Fibroblast of skin of left biceps (primary cell): ENCODE data around the gene PPP4R2.
"Not testable (repeated sequence)": the region's sequence is repeated elsewhere in the genome, so short reads cannot be mapped to it uniquely, and the experiment has no call there.

Experiments used
- DNase-seq, 2 experiments: peaks; one replicate each; pipeline ENCODE4 v3.0.0-alpha.2; 2013; ENCODE audit warnings: low read depth in 2 of 2

The PPP4R2 gene

DNA sequence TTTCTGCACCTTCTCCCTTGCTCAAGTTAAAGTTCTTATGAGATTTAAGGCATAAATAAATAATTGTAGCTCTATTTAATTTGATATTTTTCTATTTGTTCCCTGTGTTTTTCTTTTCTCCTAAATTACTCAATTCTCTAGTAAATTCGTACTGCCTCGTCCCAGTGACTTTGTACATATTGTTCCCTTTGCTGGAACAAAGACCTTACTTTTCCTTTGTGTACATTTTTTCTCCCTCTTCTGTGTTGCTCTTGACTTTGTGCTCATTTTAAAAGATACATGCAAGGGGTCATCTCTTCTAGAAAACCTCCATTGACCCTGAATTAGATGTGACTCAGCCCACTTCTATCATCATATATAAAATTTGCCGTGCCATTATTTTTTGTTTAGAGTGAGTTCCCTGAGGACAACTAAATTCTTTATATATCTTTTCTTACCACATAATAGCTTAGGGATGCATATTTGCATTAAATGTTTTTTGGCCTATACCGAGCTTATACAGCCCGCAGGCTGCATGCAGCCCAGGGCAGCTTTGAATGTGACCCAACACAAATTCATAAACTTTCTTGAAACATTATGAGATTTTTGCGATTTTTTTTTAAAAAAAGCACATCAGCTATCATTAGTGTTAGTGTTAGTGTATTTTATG lies 29.6 kb downstream of the PPP4R2 start:
- DNase-seq: no peak

DNA sequence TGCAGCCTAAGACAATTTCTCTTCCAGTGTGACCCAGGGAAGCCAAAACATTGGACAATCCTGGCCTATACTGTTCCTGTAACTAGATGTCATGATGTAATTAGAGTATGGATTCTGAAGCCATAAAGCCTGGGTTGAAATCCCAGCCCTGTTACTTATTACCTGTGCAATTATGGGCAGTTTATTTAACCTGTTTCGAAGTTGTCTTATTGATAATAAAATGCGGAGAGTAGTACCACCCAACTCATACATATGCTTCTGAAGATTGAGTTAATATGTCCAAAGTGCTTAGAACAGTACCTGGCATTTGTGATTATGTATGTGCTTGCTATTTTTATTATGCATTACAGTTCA lies 30.1 kb downstream of the PPP4R2 start:
- no peak for DNase-seq

DNA sequence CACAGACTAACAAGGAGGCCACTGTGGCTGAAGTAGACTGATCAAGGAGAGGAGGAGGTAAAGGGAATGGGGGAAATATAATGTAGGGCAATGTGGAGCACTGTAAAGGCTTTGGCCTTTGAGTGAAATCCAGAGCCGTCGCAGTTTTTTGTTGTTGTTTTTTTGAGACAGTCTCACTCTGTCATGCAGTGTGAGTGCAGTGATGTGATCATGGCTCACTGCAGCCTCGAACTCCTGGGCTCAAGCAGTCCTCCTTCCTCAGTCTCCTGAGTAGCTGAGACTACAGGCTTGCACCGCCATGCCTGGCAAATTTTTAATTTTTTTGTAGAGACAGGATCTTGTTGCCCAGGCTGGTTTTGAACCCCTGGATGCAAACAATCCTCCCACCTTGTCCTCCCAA lies 32.2 kb downstream of the PPP4R2 start:
- DNase-seq: no peak

DNA sequence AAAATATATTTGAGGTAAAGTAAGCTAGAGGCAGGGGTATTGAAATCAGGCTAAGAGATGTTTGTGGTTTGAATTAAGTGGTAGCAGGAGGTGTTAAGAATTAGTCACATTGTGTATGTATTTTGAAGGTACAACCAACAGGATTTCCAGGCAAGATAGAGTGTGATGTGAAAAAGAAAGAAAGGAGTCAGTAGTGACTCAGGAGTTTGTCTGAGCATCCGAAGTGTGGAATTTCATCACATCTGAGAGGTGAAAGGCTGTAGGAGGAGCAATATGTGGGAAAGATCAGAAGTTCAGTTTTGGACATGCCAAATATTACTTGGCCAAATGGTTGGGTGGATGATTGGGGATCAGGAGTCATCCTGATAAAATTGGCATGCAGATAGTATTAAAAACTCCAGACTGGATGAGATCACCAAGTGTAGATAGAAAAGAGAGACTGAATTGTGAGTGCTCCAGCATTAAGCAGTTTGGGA lies 32.7 kb downstream of the PPP4R2 start:
- DNase-seq: peak; percentile 73 to 77

DNA sequence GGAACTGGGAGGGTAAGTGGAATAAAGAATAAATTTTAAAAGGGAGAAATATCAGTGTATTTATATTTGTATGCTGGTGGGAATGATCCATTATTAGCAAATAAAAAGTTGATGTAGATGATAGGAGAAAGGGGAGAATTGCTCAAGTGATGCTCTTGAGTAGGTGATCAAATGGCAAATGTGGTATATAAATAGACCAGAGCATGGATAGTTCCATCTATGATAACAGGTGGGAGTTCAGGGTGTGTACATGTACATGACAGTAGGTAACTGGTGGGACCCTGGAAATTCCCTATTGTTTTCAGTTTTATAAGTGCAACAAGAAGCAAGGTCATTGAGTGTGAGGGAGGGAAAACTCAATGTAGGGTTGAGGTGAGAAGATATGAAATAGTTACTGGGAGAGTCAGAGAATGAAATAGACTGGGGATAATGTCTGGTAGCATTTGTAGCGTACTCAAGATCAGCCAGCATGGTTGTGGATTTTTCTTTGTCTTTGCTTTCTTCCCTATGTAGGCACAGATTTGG lies 33.5 kb downstream of the PPP4R2 start:
- DNase-seq: no peak

DNA sequence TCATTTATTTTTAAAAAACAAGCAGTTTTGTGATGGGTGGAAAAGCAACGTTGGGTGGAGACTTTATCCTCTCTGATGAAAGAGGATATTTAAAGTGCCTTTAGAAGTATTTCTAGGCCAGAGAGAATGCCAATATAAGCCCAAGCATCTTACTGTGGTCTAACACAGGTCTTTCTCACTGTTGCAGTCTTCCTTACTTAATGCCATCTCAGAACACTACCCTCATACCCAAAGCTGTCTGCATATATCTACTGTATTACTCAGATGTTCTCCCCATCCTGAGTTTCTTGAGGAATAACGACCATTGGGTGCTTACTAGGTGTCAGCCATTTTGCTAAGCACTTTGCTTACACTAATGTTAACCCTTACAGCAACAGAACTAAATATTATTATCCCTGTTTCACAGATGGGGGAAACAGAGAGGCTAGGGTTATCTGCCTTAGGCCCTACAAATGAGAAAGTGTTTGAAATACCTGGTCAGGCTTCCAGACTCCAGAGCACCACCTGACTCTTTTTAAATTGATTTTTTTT lies 35.0 kb downstream of the PPP4R2 start:
- no peak for DNase-seq

DNA sequence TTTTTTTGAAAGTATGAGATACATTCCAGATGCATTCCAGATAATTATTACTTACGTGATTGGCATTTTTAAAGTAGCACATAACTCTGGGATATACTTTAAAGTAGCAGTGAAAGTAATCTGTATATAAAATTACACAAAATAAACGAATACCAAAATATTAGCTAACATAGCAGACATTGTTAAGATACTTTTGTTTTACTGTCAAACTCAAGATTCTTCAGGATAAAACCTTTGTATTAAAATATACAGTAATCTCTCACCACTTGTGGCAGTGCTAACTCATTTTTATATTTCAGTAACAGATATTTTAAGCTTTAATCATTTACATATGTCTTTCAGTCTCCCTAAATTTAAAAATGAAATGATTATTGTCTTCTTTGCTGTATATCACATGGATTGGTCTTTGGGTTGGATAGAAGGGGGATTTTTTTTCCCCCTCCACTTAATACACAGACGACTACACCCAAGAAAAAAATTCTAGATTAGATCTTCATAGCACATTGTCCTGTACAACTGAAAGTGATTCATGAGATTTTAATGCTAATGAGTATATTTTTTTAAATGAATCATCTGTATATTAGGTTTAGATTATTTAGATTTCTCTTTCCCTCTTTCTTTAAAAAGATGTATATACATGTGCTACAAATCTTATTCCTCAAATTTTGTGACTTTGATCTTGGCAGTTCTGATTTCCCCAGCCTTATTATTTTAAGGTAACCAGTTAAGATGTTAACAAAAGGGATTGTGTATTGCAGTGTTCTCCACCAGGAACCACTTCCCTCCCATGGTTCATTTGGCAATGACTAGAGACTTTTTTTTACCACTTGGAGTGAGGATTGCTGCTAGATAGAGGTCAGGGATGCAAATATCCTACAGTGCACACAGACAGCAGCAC lies 40.3 kb downstream of the PPP4R2 start:
- no peak for DNase-seq

DNA sequence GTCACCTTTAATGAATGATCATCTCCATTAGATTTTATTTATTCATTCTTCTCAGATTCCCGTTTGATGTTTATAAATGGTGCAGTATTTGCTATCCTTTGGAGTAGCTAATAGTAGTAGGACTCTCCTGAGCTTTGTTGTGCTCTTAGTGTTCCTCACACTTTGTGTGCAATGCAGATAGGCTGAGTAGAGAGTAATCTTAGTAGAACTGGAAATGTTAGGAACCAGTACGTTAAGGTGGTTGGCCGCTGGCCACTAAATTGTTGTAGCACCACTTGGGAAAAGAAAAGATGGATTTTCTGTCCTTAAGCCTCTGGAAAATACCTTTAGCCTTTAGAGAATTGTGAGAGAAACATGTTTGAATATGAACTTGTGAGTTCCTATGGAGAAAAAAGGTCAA lies 44.9 kb downstream of the PPP4R2 start:
- DNase-seq: no peak

DNA sequence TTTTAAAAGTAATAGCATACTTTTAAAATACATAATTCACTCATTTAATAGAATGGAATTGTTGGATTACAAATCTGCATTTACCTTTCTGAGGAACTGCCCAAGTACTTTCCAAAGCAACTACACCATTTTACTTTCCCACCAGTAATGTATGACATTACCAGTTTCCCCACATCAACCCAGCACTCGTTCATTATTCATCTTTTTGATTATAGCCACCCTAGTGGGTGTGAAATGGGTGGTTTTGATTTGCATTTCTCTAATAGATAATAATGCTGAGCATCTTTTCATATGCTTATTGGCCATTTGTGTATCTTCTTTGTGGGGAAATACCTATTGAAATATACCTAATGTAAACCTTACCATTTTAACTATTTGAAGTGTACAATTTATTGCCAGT lies 46.8 kb downstream of the PPP4R2 start:
- no peak for DNase-seq

DNA sequence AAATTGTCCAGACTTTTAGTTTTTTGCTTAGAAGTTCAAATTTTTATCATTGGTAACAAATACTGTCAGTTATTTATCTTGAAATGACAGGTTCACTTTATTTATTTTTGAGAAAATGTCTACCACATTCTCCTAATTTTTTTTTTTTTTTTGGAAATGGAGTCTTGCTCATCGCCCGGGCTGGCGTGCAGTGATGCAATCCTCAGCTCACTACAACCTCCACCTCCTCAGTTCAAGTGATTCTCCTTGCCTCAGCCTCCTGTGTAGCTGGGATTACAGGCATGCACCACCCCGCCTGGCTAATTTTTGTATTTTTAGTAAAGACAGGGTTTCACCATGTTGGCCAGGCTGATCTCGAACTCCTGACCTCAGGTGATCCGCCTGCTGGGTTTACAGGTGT lies 48.8 kb downstream of the PPP4R2 start:
- DNase-seq: no peak

DNA sequence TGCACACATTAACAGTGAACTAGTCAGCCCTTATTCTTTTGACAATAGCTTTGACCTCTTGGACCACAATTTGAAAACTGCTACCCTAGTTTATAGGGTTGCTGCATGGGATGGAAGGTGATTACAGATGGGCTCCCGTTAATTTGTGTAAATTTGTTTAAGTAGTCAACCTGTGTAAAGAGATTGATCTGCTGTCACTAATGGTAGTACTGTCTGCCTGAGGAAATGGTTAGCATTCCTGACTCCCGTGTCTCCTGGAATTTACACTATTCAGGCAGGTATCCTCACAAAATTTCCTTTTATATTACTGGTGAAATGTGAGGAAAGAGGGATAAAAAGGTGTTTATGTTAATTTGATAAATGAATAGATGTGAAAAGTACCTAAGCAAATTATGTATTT lies 49.6 kb downstream of the PPP4R2 start:
- no peak for DNase-seq

DNA sequence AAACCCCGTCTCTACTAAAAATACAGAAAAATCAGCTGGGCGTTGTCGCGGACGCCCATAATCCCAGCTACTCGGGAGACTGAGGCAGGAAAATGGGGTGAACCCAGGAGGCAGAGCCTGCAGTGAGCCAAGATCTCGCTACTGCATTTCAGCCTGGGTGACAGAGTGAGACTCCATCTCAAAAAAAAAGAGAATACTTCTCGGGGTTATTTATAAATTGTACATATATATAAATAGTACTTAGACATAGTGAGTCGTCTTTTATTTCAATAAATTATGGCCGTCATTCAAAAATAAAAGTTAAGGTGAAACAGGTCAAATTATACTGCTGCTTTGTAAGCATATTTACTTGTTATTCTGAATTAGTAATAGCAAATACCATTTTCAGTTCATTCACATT lies 52.7 kb downstream of the PPP4R2 start:
- no peak for DNase-seq

DNA sequence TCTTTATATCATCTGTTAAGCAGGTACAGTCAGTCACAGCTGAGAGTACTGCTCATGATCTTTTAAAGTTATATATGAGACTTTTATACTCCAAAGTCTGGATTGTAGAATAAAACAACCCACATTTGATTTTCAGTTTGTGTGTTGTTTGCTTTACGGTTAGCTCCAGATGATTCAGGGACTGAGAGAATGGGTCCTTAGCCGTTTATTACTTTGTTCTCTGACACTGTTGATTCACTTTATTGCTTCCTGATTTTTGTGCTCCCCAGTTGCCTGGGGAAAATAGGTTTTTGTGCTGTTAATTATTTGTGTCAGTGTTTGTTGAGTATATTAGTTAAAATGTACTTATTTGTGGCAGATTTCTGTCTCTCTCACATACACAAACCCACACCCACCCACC lies 56.2 kb downstream of the PPP4R2 start:
- no peak for DNase-seq

DNA sequence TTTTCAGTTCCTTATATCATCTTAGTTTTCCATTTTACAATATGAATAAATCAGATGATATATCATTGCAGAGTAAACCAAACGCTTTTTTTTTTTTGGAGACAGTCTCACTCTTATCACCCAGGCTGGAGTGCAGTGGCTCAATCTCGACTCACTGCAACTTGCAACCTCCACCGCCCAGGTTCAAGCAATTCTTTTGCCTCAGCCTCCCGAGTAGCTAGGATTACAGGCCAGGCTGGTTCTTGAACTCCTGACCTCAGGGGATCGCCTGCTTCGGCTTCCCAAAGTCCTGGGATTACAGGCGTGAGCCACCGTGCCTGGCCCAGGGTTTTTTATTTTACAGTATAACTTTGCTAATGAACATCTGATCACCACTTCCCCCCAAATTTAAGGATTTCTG lies 59.0 kb downstream of the PPP4R2 start:
- DNase-seq: no peak

DNA sequence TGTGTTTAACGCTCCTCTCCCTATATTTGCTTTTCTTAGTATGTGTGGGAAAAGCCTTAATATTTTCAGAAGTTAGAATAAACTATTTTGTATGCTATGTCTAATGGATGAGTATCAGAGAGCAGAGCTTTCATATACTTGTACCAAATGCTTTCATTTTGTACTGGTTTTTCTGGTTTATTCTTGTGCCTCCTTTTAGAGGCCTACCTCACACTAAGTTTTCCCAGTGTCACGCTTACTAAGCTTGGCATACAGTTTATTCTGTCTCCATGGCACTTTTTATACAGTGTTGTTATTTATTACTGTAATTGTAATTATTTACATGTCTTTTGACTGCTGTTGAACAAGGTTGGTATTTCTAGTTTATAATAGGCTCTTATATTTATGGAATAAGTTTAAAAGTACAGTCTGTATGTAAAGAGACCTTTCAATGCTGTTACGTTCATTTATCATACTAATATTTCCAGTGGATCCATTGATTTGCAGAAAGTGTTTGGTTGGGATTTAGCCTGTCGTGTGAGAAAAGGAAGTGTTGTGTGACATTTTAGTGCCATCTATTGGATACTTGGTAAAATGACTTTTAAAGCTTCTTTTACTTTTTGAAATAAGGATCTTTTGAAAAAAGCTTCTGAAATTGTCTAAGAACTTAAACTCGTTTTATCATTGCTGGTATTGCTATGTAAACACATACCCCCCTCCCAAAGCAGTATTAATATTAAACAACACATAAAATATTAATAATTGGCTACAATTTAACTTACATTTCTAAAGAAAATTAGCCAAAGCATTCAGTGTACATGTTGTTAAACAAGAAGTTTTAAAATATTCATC lies 59.6 kb downstream of the PPP4R2 start:
- DNase-seq: no peak

DNA sequence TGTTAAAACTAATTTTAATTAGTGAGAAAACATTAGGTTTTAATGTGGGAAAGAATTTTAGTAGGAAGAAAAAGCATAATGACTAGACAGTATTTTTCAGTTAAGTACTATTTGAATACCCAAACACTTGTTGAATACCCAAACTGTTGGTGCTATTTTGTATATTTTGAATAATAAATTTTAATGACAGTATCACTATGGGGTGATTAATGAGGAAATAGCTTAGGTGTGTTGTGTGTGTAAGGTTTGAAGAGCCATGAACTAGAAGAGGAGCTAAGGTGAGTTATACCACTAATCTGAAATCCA lies 60.2 kb downstream of the PPP4R2 start:
- no peak for DNase-seq

DNA sequence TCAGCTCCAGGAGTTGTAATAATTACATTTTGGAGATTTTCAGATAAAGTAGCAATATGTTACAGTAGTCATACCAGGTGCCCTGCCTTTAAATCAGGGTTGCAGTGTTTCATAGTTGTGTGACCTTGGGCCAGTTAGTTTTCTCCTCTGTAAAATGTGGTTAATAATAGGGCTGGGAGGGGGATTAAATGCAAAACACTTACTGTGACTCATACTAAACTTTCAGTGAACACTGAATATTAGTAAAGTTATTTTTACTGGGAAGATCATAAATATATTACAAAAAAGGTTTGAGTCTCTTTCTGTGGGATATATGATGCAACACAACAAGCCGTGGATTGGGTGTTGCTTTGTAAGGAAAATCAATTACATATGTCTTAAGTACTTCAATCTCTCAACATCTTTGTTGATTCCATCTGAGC lies 63.7 kb downstream of the PPP4R2 start:
- DNase-seq: peak; percentile 69 to 75

DNA sequence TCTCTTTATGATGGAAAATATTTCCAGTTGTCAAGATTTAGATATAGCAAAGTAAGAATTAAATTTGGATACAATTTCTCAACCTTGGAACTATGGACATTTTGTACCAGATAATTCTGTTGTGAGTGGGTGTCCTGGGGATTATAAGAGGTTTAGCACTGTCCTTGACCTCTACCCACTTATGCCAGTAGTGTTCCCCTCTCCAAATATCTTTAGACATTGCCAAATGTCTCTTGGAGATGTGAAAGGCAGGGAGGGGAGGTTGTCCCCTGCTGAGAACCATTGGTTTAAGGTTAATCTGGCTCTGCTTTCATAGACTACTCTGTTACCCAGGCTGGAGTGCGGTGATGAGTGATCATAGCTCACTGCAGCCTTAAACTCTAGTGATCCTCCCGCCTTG lies 64.8 kb downstream of the PPP4R2 start, which contains the start of gene EBLN2:
TSS of gene EBLN2 (plus strand) at position 244 of the 400 bp plus-strand sequence. CDS start 423 bp downstream, outside the sequence.
- no peak for DNase-seq

DNA sequence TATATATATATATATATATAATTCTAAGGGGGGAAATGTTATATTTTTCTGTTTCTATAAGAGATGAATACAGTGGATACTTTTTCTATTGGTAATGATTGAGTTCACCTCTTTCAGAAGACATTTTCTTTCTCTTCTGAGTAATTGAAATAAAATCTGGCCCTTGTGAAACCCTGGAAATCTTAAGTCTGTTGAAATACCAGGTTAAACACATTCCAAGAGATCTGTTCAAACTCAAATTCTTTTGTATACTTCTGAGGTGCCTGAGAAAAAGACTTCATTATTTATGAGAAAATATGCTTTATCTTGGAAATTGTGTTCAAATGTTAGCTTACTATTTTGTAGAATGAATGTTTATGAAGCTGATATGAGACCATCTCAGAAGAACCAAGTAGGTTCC lies 69.6 kb downstream of the PPP4R2 start:
- DNase-seq: not testable (repeated sequence)

DNA sequence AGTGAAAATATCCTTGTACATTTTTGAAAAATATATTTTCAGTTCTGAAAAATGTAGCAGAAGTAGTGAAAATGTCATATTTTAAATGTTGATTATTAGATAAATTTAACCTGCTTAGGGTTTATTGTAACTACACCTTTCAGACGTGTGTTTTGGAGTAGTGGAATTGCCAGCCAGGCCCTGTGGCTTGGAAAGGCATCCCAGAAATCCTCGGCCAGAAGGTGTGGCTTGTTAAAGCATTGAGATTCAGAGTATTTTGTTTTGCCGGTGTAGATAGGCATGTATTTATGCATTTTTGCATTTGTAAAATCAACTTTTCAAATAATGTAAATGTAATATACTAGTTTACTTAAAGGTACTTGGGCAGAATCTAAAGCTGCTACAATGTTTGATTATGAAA lies 71.8 kb downstream of the PPP4R2 start:
- DNase-seq: no peak

DNA sequence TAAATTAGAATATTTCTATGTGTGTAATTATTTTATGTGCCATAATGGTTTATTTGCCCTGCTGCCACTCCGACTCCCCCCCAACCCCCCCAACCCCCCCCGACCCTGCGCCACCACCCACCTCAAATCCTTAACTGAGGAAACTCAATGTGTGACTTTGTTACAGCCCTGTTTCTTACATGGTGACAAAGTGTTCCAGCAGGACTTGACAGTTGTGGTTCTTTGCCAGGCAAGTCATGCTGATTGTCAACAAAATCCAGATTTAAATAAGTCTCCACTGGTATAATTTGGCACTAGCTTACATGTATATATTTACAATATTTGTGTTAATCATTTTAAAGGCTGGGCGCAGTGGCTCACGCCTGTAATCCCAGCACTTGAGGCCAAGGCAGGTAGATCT lies 72.6 kb downstream of the PPP4R2 start:
- no peak for DNase-seq
